ENCODE results near the gene CCT6B. TPM values are rescaled to one million over a fixed set of nuclear protein-coding genes. Genes with fewer than 3 reads are reported as not detected.

CCT6B gene
- total and polyA plus RNA-seq, 9 of the 15 experiments (the other 6 are each of a cell fraction or from before 2014, with no cell fraction given) = 0.25 to 0.91 (median 0.58) TPM

DNA sequence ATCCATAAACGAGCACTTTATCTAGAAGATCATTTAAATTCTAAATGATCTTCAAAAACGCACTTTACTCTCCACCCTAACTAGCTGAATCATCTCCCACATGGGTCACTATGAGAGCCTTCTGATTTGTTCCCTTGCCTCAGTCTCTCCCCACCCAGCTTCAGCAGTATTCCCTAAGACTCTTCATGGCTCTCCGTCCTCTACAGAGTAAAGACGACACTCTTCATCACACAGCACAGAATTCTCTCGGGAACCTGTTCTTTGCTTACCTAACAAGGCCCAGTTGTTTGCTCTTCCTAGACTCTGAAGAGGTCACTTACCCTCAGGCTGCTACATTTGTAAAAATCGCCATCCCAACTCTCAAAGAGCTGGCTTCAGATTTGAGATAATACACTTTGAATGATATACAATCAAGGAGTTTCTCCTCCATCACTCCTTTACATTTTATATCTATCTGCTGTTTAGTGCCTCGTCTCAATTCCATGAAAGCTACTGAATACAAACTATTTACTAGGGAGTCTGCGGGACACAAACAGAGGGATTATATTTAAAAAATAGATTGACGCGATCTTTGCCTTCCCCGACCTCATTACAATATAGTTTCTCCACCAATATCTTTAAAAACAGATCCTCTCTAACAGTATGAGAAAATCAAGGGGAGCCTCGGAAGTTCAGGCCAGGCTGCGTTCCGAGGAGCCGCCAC is 18.5 kb upstream of the CCT6B start (continued):
- TF ChIP-seq IFI16 (CRISPR knock-in tag; IDR thresholded peaks at IDR 0.05) = no peak
- TF ChIP-seq SMAD4 (CRISPR knock-in tag; conservative IDR thresholded peaks at IDR 0.05) = no peak
- TF ChIP-seq, protein P1, sequence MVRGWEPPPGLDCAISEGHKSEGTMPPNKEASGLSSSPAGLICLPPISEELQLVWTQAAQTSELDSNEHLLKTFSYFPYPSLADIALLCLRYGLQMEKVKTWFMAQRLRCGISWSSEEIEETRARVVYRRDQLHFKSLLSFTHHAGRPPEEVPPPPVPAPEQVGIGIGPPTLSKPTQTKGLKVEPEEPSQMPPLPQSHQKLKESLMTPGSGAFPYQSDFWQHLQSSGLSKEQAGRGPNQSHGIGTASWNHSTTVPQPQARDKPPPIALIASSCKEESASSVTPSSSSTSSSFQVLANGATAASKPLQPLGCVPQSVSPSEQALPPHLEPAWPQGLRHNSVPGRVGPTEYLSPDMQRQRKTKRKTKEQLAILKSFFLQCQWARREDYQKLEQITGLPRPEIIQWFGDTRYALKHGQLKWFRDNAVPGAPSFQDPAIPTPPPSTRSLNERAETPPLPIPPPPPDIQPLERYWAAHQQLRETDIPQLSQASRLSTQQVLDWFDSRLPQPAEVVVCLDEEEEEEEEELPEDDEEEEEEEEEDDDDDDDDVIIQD (CRISPR knock-in tag; IDR thresholded peaks at IDR 0.05) = no peak
- TF ChIP-seq HMG20B (CRISPR knock-in tag; IDR thresholded peaks at IDR 0.05) = no peak
- TF ChIP-seq ARHGAP35 (IDR thresholded peaks at IDR 0.05; ENCODE audit: partially characterized antibody) = no peak
- no peak for TF ChIP-seq RB1 (IDR thresholded peaks at IDR 0.05; ENCODE audit: low read depth)
- TF ChIP-seq, protein P2, sequence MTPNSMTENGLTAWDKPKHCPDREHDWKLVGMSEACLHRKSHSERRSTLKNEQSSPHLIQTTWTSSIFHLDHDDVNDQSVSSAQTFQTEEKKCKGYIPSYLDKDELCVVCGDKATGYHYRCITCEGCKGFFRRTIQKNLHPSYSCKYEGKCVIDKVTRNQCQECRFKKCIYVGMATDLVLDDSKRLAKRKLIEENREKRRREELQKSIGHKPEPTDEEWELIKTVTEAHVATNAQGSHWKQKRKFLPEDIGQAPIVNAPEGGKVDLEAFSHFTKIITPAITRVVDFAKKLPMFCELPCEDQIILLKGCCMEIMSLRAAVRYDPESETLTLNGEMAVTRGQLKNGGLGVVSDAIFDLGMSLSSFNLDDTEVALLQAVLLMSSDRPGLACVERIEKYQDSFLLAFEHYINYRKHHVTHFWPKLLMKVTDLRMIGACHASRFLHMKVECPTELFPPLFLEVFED (CRISPR knock-in tag; conservative IDR thresholded peaks at IDR 0.05) = no peak
- TF ChIP-seq, protein P3, sequence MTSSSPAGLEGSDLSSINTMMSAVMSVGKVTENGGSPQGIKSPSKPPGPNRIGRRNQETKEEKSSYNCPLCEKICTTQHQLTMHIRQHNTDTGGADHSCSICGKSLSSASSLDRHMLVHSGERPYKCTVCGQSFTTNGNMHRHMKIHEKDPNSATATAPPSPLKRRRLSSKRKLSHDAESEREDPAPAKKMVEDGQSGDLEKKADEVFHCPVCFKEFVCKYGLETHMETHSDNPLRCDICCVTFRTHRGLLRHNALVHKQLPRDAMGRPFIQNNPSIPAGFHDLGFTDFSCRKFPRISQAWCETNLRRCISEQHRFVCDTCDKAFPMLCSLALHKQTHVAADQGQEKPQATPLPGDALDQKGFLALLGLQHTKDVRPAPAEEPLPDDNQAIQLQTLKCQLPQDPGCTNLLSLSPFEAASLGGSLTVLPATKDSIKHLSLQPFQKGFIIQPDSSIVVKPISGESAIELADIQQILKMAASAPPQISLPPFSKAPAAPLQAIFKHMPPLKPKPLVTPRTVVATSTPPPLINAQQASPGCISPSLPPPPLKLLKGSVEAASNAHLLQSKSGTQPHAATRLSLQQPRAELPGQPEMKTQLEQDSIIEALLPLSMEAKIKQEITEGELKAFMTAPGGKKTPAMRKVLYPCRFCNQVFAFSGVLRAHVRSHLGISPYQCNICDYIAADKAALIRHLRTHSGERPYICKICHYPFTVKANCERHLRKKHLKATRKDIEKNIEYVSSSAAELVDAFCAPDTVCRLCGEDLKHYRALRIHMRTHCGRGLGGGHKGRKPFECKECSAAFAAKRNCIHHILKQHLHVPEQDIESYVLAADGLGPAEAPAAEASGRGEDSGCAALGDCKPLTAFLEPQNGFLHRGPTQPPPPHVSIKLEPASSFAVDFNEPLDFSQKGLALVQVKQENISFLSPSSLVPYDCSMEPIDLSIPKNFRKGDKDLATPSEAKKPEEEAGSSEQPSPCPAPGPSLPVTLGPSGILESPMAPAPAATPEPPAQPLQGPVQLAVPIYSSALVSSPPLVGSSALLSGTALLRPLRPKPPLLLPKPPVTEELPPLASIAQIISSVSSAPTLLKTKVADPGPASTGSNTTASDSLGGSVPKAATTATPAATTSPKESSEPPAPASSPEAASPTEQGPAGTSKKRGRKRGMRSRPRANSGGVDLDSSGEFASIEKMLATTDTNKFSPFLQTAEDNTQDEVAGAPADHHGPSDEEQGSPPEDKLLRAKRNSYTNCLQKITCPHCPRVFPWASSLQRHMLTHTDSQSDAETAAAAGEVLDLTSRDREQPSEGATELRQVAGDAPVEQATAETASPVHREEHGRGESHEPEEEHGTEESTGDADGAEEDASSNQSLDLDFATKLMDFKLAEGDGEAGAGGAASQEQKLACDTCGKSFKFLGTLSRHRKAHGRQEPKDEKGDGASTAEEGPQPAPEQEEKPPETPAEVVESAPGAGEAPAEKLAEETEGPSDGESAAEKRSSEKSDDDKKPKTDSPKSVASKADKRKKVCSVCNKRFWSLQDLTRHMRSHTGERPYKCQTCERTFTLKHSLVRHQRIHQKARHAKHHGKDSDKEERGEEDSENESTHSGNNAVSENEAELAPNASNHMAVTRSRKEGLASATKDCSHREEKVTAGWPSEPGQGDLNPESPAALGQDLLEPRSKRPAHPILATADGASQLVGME (CRISPR knock-in tag; IDR thresholded peaks at IDR 0.05) = no peak
- TF ChIP-seq BACH1 (tag; IDR thresholded peaks at IDR 0.05) = no peak
- no peak for TF ChIP-seq HNRNPL (IDR thresholded peaks at IDR 0.05; ENCODE audit: low read depth, low read length)
- TF ChIP-seq, protein P4, sequence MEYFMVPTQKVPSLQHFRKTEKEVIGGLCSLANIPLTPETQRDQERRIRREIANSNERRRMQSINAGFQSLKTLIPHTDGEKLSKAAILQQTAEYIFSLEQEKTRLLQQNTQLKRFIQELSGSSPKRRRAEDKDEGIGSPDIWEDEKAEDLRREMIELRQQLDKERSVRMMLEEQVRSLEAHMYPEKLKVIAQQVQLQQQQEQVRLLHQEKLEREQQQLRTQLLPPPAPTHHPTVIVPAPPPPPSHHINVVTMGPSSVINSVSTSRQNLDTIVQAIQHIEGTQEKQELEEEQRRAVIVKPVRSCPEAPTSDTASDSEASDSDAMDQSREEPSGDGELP (CRISPR knock-in tag; IDR thresholded peaks at IDR 0.05; ENCODE audit: borderline replicate concordance) = no peak
- no peak for TF ChIP-seq MYBL2 (IDR thresholded peaks at IDR 0.05; ENCODE audit: low read depth)
- TF ChIP-seq MYBL2 (CRISPR knock-in tag; IDR thresholded peaks at IDR 0.05; ENCODE audit: borderline replicate concordance) = no peak
- TF ChIP-seq RBM25 (IDR thresholded peaks at IDR 0.05; ENCODE audit: low read depth, low read length, severe bottlenecking) = no peak
- TF ChIP-seq NFATC3 (IDR thresholded peaks at IDR 0.05) = no peak
- TF ChIP-seq FOXK2 (conservative IDR thresholded peaks at IDR 0.05 in 1 of 2, IDR thresholded peaks at IDR 0.05 in 1 of 2; ENCODE audit: low read depth in 2 of 2) = no peak
- no peak for TF ChIP-seq MEIS2 (IDR thresholded peaks at IDR 0.05; ENCODE audit: partially characterized antibody)
- TF ChIP-seq NFXL1 (CRISPR knock-in tag; IDR thresholded peaks at IDR 0.05) = no peak
- no peak for TF ChIP-seq MED1 (CRISPR knock-in tag; IDR thresholded peaks at IDR 0.05; ENCODE audit: borderline replicate concordance)
- TF ChIP-seq ZFP36 (IDR thresholded peaks at IDR 0.05; ENCODE audit: low read depth, low read length, partially characterized antibody) = no peak
